GM10266 (cell line): ENCODE data around the gene CTNND2.

Source experiments
- DNase-seq: peaks from one replicate; pipeline ENCODE4 v3.0.0; 2012; ENCODE audit errors: extremely low spot score
- TF ChIP-seq, protein P1 (sequence below): IDR thresholded peaks from 2 replicates; pipeline ENCODE4 v1.5.1; 2012; ENCODE audit warnings: mild to moderate bottlenecking, low read depth; ENCODE audit not compliant: control insufficient read depth, insufficient read depth; ENCODE audit errors: missing control alignments

The CTNND2 gene

DNA sequence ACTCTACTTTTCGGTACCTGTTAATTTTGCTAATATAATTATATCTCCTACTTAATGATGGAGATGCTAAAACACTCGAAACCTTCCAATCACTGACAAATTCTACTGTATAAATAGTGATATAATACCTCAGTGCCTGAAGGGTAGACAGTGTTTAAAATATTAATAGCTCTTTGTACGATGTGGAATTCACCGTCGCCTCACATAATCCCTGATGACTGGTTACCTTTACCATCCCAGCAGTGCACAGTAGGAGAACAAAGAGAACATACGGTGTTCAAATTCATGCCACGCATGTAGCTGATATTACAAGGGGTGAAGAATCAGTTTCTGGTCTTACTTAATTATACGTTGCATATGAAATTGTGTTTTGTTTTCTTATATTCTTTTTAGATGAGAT is 506.7 kb downstream of the CTNND2 start:
- TF ChIP-seq, protein P1, sequence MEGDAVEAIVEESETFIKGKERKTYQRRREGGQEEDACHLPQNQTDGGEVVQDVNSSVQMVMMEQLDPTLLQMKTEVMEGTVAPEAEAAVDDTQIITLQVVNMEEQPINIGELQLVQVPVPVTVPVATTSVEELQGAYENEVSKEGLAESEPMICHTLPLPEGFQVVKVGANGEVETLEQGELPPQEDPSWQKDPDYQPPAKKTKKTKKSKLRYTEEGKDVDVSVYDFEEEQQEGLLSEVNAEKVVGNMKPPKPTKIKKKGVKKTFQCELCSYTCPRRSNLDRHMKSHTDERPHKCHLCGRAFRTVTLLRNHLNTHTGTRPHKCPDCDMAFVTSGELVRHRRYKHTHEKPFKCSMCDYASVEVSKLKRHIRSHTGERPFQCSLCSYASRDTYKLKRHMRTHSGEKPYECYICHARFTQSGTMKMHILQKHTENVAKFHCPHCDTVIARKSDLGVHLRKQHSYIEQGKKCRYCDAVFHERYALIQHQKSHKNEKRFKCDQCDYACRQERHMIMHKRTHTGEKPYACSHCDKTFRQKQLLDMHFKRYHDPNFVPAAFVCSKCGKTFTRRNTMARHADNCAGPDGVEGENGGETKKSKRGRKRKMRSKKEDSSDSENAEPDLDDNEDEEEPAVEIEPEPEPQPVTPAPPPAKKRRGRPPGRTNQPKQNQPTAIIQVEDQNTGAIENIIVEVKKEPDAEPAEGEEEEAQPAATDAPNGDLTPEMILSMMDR: no peak
- DNase-seq: no peak

- no peak for DNase-seq
- TF ChIP-seq, protein P1: no peak
Observed at GRCh38 chr5:11396917-11397316, 507.3 kb downstream of the CTNND2 start.

DNA sequence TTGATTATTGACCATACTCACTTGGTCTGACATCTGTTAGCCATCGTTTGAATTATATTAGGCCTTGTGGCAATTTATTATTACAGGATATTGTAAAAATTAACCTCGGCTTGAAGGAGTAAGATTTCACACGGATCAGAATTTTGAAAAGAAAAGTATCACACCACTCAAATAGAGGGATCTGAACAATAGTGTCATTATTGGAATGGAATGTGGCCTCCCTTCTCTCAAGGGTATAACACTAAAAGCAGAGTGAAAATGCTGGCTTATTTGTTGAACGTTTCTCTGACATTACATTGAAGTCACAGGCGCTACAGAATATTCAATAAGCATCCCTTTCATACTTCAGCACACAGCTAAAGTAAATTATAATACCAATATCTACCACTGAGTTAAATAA is 509.3 kb downstream of the CTNND2 start:
- DNase-seq: no peak
- TF ChIP-seq, protein P1: no peak

DNA sequence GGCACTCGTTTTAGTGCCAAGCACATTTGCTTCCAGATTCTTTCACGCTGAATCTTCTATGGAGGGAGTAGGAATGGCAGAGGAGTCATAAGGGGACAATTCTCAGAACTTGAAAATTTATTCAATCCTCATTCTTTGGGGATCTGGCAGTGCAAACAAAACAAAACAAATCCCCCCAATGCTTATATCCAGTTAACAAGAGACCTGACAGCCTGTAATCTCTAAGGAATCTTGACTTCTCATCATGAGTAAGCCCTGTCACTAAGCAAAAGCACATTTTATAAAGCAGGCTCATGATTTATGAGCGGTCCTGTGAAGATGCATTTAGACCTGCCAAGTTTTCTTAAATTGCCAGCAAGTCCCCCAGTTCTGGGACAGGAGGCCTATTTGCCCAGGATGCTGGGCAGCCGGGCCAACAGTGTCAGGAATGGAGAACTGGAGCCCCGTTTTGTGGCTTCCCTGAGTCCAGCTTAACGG is 513.9 kb downstream of the CTNND2 start:
- no peak for DNase-seq
- TF ChIP-seq, protein P1: no peak

GRCh38 chr5:11387382-11387781 is 516.9 kb downstream of the CTNND2 start:
- no peak for DNase-seq
- TF ChIP-seq, protein P1: no peak

GRCh38 chr5:11386398-11386797 is 517.8 kb downstream of the CTNND2 start:
- DNase-seq: no peak
- TF ChIP-seq, protein P1: no peak

DNA sequence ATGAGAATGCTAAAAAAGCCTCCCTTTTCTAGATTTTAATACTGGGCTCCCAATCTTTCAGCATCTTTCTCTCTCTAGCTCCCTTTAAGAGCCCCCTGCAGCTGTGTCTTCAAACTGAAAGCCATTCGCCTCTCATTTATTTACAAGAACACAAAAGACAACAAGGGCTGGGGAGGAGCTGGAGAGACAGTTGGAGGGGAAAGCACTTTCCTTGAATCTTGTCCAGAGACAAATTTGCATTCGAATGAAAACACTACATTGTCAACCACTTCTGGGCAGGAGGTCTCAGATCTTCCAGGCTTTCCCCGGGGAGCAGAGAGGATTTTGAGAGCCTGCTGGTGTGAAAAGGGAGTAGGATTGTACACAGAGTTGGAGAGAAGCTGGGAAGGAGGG is 518.3 kb downstream of the CTNND2 start:
- TF ChIP-seq, protein P1: no peak
- DNase-seq: no peak
